ENCODE measurements around the gene PKP1. TPM values are rescaled to one million over a fixed set of nuclear protein-coding genes. Genes with fewer than 3 reads are reported as not detected.

PKP1 gene
- total and polyA plus RNA-seq, 5 donors from 2014 or later: not detected

GRCh38 chr1:201295861-201296260 is 12.6 kb downstream of the PKP1 start:
- ATAC-seq (ENCODE audit: low read depth in 2 of 2): no peak
- H3K36me3 ChIP-seq (ENCODE audit: control insufficient read depth, insufficient read depth, low read length): no peaks in the 10 kb centered on the region
- DNase-seq: no peak
- H3K4me1 ChIP-seq (ENCODE audit: control insufficient read depth, insufficient read depth, low read length, poor library complexity, severe bottlenecking): no peaks in the 10 kb centered on the region
- Mint-ChIP-seq H3K36me3 (no peaks in the 10 kb centered on the region), H3K27ac (no peak overlapping the region), H3K27me3 (no peaks in the 10 kb centered on the region), H3K4me1 (no peaks in the 10 kb centered on the region), H3K9me3 (no peaks in the 10 kb centered on the region), H3K4me3 (no peak overlapping the region)
- H3K9me3 ChIP-seq (ENCODE audit: control insufficient read depth in 2 of 2, low read length in 2 of 2): no peaks in the 10 kb centered on the region
- H3K4me3 ChIP-seq (ENCODE audit: low read depth, low read length): no peak overlapping the region
- no peak overlapping the region for H3K27ac ChIP-seq (ENCODE audit: insufficient read depth, low read length, poor library complexity, severe bottlenecking)
- H3K27me3 ChIP-seq (ENCODE audit: control insufficient read depth, insufficient read depth, low read length): peaks cover 11% of the 10 kb centered on the region

DNA sequence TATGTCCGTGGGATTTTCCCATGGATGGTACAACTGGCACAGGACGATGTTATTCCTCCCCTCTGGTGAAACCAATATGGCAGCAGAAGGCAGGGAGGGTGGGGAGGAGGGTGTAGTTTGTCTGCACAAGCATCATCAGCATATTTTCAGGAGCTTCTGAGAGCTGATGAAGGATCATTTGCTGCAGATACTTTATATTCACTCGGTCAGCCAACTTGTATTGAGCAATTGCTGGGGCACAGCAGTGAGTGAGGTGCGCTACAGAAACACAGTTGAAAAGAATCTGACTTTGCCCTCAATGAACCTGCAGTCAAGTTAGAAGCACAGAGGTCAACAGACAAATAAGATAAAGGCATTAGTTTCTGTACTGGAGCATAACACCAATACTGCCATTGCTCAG is 13.0 kb downstream of the PKP1 start:
- Histone ChIP-seq H3K4me3 (ENCODE audit: low read depth, low read length) (no peak overlapping the region), H3K9me3 (ENCODE audit: control insufficient read depth in 2 of 2, low read length in 2 of 2) (no peaks in the 10 kb centered on the region), H3K4me1 (ENCODE audit: control insufficient read depth, insufficient read depth, low read length, poor library complexity, severe bottlenecking) (no peaks in the 10 kb centered on the region), H3K27ac (ENCODE audit: insufficient read depth, low read length, poor library complexity, severe bottlenecking) (no peak overlapping the region), H3K27me3 (ENCODE audit: control insufficient read depth, insufficient read depth, low read length) (peaks cover 11% of the 10 kb centered on the region), H3K36me3 (ENCODE audit: control insufficient read depth, insufficient read depth, low read length) (no peaks in the 10 kb centered on the region)
- H3K4me1 Mint-ChIP-seq: no peaks in the 10 kb centered on the region
- no peak for ATAC-seq (ENCODE audit: low read depth in 2 of 2)
- no peak for DNase-seq
- no peak overlapping the region for H3K4me3 Mint-ChIP-seq
- no peaks in the 10 kb centered on the region for H3K9me3 Mint-ChIP-seq
- H3K36me3 Mint-ChIP-seq: no peaks in the 10 kb centered on the region
- H3K27ac Mint-ChIP-seq: no peak overlapping the region
- no peaks in the 10 kb centered on the region for H3K27me3 Mint-ChIP-seq

DNA sequence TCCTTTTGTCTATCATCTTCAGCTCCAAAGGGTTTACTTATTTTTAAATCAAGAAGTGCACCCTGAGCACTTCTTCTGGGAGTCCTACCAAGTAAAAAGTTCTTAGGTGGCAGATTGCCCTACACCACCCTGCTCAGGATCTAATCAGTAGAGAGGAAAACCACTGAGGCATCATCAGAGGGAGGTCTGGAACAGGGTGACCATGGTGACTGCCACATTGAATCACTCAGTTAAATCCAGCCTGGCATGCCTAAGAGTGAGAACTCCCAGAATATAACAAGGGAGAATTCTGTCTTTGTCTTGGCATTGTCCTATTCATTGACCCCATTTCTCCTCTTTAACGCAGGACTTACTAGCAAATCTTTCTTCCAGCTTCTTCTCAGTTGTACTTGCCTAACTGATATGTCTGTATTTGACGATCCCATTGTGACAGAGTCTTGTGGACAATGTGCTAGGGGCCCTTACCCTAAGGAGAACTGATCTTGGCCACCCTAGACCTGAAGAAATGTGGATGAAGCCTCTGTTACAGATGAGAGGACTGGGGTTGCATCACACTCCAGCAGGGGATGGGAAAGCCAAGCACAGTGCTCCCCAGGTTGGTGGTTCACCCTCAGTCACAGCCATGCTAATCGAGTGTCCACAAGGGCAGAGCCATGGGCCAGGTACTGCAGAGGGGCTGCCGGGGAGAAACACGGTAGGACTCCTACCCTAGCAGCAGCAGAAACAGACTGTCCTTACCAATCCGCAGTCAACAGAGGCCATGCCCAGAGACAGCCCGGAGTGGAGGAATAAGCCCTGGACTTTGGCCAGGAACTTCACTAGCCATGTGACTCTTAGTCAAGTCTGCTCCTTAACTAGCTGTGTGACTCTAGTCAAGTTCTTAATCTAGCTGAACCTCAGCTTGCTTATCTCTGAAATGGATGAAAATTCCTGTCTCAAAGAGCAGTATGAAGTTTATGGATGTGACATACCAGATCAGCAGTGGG is 15.4 kb downstream of the PKP1 start:
- H3K36me3 Mint-ChIP-seq: no peaks in the 10 kb centered on the region
- Histone ChIP-seq H3K4me3 (ENCODE audit: low read depth, low read length) (no peak overlapping the region), H3K9me3 (ENCODE audit: control insufficient read depth in 2 of 2, low read length in 2 of 2) (no peaks in the 10 kb centered on the region), H3K27ac (ENCODE audit: insufficient read depth, low read length, poor library complexity, severe bottlenecking) (no peak overlapping the region), H3K36me3 (ENCODE audit: control insufficient read depth, insufficient read depth, low read length) (no peaks in the 10 kb centered on the region), H3K27me3 (ENCODE audit: control insufficient read depth, insufficient read depth, low read length) (peaks cover 10% of the 10 kb centered on the region), H3K4me1 (ENCODE audit: control insufficient read depth, insufficient read depth, low read length, poor library complexity, severe bottlenecking) (no peaks in the 10 kb centered on the region)
- no peaks in the 10 kb centered on the region for H3K9me3 Mint-ChIP-seq
- H3K4me3 Mint-ChIP-seq: no peak overlapping the region
- DNase-seq (no peak), ATAC-seq (ENCODE audit: low read depth in 2 of 2) (no peak)
- no peaks in the 10 kb centered on the region for H3K27me3 Mint-ChIP-seq
- no peak overlapping the region for H3K27ac Mint-ChIP-seq
- no peaks in the 10 kb centered on the region for H3K4me1 Mint-ChIP-seq

DNA sequence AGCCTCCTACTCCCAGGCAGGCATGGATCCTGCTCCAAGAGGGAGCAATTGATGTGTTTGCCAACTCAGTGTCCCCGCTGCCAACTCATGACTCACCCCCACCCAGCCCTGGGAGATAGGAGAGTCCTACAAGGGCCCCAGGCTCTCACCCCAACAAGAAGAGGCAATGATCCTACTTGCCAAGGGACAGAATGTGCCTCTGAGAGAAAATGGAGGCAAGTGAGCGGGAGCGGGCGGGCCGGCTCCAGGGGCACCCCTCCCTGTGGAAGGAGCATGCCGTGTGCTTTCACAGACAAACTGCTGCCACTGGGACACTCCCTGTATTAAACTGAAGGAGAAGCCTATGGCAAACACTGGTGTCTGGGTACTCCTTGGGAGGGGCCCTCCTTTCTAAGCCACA is 16.7 kb downstream of the PKP1 start:
- H3K4me3 ChIP-seq (ENCODE audit: low read depth, low read length): no peak overlapping the region
- peaks cover 3% of the 10 kb centered on the region for H3K27me3 ChIP-seq (ENCODE audit: control insufficient read depth, insufficient read depth, low read length)
- no peaks in the 10 kb centered on the region for H3K9me3 ChIP-seq (ENCODE audit: control insufficient read depth in 2 of 2, low read length in 2 of 2)
- Mint-ChIP-seq H3K27ac (no peak overlapping the region), H3K27me3 (no peaks in the 10 kb centered on the region), H3K36me3 (no peaks in the 10 kb centered on the region), H3K9me3 (no peaks in the 10 kb centered on the region), H3K4me3 (no peak overlapping the region), H3K4me1 (no peaks in the 10 kb centered on the region)
- H3K36me3 ChIP-seq (ENCODE audit: control insufficient read depth, insufficient read depth, low read length): no peaks in the 10 kb centered on the region
- ATAC-seq (ENCODE audit: low read depth in 2 of 2) (no peak), DNase-seq (no peak)
- no peaks in the 10 kb centered on the region for H3K4me1 ChIP-seq (ENCODE audit: control insufficient read depth, insufficient read depth, low read length, poor library complexity, severe bottlenecking)
- no peak overlapping the region for H3K27ac ChIP-seq (ENCODE audit: insufficient read depth, low read length, poor library complexity, severe bottlenecking)

DNA sequence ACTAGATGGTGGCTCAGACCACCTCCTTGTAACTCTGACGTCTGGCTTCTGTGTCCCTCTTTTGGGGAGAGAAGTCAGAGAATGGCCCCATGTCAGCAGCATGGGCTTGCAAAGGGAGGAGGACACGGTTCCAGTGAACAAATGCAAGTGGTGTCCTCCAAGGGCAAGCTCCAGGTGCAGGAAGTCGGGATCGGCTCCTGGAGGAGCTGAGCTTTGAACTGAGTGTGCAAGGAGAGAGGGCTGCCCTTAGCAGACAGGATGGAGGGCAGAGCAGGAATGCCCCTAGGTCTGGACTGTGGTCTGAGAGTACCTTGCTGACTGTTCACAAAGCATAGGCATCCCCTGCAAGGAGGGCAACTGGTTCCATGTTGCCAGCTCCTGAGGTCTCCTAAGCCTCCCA is 17.3 kb downstream of the PKP1 start:
- Mint-ChIP-seq H3K36me3 (no peaks in the 10 kb centered on the region), H3K4me1 (no peaks in the 10 kb centered on the region), H3K4me3 (no peak overlapping the region), H3K9me3 (no peaks in the 10 kb centered on the region), H3K27ac (no peak overlapping the region), H3K27me3 (no peaks in the 10 kb centered on the region)
- Histone ChIP-seq H3K4me1 (ENCODE audit: control insufficient read depth, insufficient read depth, low read length, poor library complexity, severe bottlenecking) (no peaks in the 10 kb centered on the region), H3K27me3 (ENCODE audit: control insufficient read depth, insufficient read depth, low read length) (no peaks in the 10 kb centered on the region), H3K36me3 (ENCODE audit: control insufficient read depth, insufficient read depth, low read length) (no peaks in the 10 kb centered on the region), H3K27ac (ENCODE audit: insufficient read depth, low read length, poor library complexity, severe bottlenecking) (no peak overlapping the region), H3K9me3 (ENCODE audit: control insufficient read depth in 2 of 2, low read length in 2 of 2) (no peaks in the 10 kb centered on the region), H3K4me3 (ENCODE audit: low read depth, low read length) (no peak overlapping the region)
- ATAC-seq (ENCODE audit: low read depth in 2 of 2): no peak
- DNase-seq: no peak

- Mint-ChIP-seq H3K9me3 (no peaks in the 10 kb centered on the region), H3K4me1 (no peaks in the 10 kb centered on the region), H3K27me3 (no peaks in the 10 kb centered on the region), H3K36me3 (no peaks in the 10 kb centered on the region), H3K27ac (no peak overlapping the region), H3K4me3 (no peak overlapping the region)
- Histone ChIP-seq H3K27ac (ENCODE audit: insufficient read depth, low read length, poor library complexity, severe bottlenecking) (no peak overlapping the region), H3K4me3 (ENCODE audit: low read depth, low read length) (no peak overlapping the region), H3K4me1 (ENCODE audit: control insufficient read depth, insufficient read depth, low read length, poor library complexity, severe bottlenecking) (no peaks in the 10 kb centered on the region), H3K9me3 (ENCODE audit: control insufficient read depth in 2 of 2, low read length in 2 of 2) (no peaks in the 10 kb centered on the region), H3K36me3 (ENCODE audit: control insufficient read depth, insufficient read depth, low read length) (no peaks in the 10 kb centered on the region), H3K27me3 (ENCODE audit: control insufficient read depth, insufficient read depth, low read length) (no peaks in the 10 kb centered on the region)
- no peak for DNase-seq
- no peak for ATAC-seq (ENCODE audit: low read depth in 2 of 2)
Observed at GRCh38 chr1:201302163-201303152, 19.2 kb downstream of the PKP1 start.

DNA sequence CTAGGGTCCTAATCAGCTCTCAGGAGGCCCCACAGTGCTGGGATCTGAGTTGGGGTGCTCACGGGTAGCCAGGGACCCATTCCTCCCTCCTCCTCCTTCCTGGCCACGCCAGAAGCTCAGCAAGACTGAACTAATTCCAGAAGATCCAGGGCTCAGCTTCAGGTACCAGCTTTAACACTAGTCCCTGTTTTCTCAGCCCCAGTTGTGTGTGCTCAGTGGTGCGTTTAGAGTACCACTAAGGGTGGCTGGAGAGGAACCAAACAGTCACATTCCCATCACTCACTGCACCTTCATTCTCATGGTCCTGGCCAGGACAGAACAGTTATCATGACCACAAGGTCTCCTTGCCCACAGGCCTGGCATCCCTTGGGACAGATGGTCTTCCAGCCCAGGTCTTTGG is 20.8 kb downstream of the PKP1 start:
- H3K36me3 Mint-ChIP-seq: no peaks in the 10 kb centered on the region
- H3K4me3 Mint-ChIP-seq: no peak overlapping the region

More for the DNA sequence above, 20.8 kb downstream of the PKP1 start:
- no peaks in the 10 kb centered on the region for H3K27me3 Mint-ChIP-seq
- H3K36me3 ChIP-seq (ENCODE audit: control insufficient read depth, insufficient read depth, low read length): no peaks in the 10 kb centered on the region
- DNase-seq (no peak), ATAC-seq (ENCODE audit: low read depth in 2 of 2) (no peak)
- no peaks in the 10 kb centered on the region for H3K4me1 ChIP-seq (ENCODE audit: control insufficient read depth, insufficient read depth, low read length, poor library complexity, severe bottlenecking)
- H3K27me3 ChIP-seq (ENCODE audit: control insufficient read depth, insufficient read depth, low read length): no peaks in the 10 kb centered on the region
- no peaks in the 10 kb centered on the region for H3K4me1 Mint-ChIP-seq
- no peaks in the 10 kb centered on the region for H3K9me3 ChIP-seq (ENCODE audit: control insufficient read depth in 2 of 2, low read length in 2 of 2)
- no peak overlapping the region for H3K4me3 ChIP-seq (ENCODE audit: low read depth, low read length)
- H3K9me3 Mint-ChIP-seq: no peaks in the 10 kb centered on the region
- no peak overlapping the region for H3K27ac Mint-ChIP-seq
- H3K27ac ChIP-seq (ENCODE audit: insufficient read depth, low read length, poor library complexity, severe bottlenecking): no peak overlapping the region

Data from CD4-positive, CD25-positive, alpha-beta regulatory T cell (primary cell).